ENCODE measurements around the gene BCL11B.

Gene BCL11B

DNA sequence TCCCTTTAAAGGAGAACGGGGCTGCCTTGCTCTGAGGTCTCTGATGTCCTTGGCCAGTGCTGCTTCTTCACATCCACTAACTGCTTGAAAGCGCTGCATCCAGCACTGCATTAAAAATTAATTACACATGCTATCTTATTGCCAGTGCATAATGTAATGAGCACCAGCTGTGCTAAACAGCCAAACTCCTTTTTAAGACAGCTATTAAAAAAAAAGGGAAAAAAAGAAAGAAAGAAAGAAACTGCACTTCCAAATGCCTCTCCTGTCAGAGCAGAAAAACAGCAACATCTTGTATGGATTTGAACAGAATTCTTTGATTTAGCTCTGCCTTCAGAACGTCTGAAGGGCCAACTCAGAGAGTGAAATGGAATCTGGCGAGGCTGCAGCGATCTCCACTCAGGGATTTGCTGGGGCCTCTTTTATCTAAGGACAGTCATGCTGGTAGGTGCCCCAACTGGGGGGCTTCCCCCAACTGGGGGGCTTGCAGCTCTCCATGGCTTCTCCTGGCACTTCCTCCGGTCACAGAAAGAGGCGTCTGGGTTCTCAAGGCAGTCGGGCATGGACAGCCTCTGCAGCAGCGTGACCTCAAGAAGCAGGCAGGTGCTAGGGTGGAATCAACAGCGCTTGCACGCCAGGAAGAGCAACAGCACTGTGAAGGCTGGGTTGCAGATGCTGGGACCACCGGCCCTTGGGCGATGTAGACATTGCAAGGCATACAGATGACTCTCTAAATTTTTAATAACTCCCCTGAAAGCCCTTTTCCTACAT is 46.4 kb downstream of the BCL11B start:
- DNase-seq (ENCODE audit: low read depth in 2 of 2): no peak

- DNase-seq (ENCODE audit: low read depth in 2 of 2): no peak
Measured at GRCh38 chr14:99224948-99225347, 47.0 kb downstream of the BCL11B start.

DNA sequence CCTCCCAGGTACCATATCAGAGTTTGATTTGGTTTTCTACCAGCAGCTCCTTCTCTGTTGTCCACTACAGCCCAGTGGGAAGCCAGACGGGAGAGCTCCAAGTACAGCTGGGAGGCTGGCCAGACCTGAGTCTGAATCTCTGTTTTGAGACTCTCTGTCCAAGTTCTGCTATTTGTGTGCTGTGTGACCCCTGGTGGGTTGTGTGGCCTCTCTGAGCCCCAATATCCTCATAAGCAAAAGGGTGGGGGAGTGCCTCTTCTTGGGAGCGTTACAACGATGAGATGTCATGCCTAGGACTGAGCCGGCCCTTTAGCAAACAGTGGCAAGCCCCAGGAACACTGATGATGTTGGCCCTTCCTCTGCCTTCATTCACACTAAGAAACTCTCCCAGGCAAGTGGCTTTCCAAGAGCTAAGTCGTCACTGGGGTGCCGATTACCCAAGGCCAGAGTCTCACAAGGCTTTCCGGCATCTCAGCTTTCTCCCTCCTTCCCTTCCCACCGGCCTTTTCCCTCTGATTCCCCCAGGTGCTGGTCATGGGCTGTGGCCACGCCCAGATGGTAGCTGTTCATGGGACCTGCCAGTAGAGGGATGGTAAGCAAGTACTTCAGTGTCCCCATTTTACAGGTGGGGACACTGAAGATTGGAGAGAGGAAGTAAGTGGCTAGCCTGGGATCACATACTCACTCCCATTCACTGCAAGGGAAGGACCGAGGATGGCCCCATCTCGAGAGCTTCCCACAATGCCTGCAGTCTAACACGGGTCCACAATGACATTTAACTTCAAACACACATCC is 47.7 kb downstream of the BCL11B start:
- no peak for DNase-seq (ENCODE audit: low read depth in 2 of 2)

DNA sequence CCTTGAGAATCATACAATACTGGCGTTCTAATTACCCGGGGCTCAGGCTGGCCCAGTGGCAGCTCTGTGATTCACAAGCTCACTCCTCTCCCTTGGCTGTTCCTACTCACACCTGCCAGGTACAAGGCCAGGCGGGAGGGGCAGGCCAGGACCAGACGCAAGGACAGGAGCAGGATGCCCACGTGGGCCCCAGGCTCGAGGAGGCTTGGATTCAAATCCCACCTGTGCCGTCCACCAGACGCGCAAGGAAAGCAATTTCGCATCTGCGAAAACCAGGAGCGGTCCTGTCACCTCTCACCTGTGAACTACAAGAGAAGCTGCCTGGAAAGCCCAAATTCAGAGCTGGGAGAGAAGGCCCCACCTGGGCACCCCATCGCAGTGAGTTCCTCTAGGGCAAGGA is 50.6 kb downstream of the BCL11B start:
- no peak for DNase-seq (ENCODE audit: low read depth in 2 of 2)

DNA sequence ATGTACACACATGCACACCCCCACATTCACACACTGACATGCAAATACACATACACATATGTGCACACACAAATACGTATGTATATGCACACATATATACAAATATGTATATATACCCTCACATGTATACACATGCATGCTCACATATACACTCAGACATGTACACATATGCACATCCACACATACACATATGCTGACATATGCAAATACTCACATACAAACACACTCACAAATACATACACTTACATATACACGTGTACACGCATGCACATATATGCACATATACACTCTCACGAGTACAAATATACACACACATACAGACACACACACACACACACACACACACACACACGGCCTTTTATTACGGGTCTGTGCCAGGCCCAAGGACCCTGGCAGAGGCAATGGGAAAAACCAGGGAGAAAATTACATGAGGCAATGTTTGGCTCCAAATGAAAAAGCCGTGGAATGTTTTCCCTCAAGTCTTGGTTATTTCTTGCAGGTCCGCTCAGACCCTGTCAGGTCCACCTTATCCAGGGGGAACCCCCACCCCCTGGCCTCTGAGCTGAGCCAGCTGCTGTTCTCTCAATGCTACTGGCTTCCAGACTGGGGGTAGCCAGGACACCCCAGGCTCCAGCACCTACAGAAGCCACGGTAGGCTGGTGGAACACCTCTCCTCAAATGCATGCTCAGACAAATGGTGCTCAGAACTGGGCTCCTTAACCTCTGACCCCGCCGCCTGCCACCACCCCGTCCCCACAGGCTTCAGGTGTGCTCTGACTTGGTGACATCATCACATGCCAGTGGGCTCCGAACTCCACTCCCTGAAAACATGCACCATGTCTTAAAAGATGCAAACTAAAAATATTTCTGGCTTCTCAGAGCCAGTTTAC is 54.7 kb downstream of the BCL11B start:
- DNase-seq (ENCODE audit: low read depth in 2 of 2): no peak

DNA sequence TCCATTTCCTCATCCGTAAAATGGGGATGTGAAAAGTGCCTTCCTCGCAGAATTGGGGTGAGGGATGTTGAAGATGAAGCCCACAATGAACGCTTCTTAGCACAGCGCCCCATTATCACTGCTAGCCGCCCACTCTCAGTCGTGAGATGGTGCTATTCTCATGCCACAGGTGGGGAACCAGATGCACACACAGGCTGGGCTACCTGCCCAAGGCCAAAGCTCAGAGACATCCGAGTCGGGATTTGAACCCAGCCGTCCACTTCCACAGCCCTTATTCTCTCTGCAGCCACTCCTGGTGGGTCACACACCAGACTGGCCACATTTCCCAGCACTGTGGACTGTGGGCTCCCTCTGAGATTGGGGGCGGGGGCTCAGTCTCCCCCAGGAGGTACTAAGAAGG is 55.8 kb downstream of the BCL11B start:
- DNase-seq (ENCODE audit: low read depth in 2 of 2): no peak

DNA sequence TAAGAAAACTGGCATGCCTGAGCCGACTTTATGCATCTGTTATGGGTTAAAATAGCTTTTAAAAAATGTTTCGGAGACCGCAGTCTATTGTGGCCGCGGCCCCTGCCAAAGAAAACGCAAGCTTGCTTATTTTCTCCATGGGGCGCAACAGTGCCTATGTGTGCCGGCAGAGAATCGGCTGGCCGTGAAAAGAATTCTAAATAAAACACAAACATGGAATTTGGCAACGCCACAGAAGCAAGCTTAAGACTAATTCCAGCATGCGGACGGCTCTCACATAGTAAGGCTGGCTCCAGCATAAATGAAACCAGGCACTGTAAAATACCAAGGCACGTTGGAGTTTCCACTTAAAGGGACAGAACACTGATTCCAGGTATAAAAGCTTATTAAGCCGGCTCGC is 56.7 kb downstream of the BCL11B start:
- no peak for DNase-seq (ENCODE audit: low read depth in 2 of 2)

DNA sequence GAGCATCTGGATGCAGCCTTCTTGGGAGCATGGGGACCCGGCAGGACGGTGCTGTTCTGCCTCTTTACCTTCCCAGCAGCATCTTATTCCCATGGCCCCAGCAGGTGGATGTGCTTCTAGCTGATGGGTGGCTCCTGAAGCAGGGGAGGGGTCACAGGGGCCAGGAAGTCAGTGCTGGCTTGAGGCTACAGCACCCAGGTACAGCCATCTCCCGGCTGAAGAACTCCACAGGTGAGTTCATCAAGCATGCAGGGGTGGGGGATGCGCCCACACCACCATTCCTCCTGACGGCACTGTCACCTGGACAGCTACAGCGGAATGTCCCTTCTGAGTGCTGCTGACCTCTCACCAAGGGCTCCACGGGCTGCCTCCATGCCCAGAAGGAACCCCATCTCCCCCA is 57.3 kb downstream of the BCL11B start:
- DNase-seq (ENCODE audit: low read depth in 2 of 2): no peak

GRCh38 chr14:99213527-99213971 is 58.4 kb downstream of the BCL11B start:
- DNase-seq (ENCODE audit: low read depth in 2 of 2): no peak

- DNase-seq (ENCODE audit: low read depth in 2 of 2): no peak
Measured at GRCh38 chr14:99213101-99213500, 58.9 kb downstream of the BCL11B start.

DNA sequence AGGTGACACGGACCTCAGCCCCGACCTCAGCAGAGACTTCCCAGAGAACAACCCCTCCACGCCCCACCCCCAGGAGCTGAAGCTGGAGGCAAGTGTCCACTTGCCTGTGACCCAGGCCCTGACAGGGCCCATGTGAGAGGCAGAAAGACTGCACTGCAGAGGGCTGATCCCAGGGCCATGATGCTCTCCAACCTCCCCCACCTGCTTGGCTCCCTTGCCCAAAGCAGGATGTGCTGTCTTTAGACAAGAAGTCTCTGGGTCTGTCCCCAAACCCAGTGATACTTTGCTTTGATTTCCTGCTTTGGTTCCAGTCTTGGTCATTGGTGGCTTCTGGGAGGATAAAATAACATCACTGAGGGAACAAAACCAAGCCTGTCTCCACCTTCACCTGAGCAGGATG is 59.4 kb downstream of the BCL11B start:
- DNase-seq (ENCODE audit: low read depth in 2 of 2): no peak

DNA sequence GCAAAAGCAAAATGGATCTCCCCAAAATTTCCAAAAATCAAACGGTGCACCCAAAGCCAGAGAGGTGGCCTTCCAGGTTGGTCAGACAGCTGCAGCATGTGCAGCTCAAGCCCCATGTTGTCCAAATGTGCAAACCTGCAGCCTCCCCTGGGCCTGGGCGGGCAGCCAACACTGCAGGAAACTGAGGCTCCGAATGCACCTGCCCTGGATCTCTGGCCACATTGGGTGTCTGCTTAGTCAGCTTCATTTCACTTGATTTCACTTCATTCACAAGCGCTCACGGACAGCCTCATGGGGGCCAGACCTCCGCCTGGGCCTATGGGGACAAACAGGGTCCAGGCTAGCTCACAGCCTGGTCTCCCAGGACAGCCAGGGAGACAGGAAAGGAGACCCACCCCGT is 59.8 kb downstream of the BCL11B start:
- DNase-seq (ENCODE audit: low read depth in 2 of 2): no peak

DNA sequence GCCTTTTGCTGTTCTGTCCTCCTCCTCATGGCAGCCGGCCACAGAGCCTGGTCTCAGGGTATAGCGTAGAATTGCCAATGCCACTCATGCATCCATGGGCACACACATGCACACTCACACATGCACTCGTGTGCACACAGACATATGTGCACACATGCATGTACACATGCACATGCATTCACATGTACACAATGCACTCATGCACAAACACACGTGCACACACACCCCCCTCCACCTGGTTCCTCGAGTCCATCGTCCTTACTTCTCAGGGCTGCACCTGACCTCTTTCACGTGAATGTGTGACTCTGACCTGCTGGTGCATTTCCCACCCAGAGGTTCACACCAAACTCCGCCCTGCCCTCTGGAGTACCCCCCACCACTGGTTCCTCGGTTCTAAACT is 60.6 kb downstream of the BCL11B start:
- no peak for DNase-seq (ENCODE audit: low read depth in 2 of 2)

DNA sequence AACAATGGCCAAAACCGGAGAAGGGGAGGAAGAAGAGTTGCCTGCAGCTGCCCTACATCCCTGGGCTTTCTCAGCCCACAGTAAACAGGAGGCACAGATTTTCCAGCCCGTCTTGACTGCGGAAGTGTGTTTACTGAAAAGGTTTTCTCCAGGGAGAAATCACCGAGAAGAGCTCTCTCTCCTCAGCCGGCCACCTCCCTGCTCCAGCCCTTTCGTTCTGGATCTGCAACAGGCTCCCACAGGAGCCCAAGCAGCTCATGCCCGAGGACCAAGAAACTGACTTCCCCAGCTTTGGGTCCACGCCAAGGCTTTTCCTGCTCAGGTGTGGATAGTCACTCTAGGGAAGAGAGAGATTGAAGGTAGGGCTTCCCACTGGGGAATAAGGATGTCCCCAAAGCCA is 61.7 kb downstream of the BCL11B start:
- no peak for DNase-seq (ENCODE audit: low read depth in 2 of 2)

DNA sequence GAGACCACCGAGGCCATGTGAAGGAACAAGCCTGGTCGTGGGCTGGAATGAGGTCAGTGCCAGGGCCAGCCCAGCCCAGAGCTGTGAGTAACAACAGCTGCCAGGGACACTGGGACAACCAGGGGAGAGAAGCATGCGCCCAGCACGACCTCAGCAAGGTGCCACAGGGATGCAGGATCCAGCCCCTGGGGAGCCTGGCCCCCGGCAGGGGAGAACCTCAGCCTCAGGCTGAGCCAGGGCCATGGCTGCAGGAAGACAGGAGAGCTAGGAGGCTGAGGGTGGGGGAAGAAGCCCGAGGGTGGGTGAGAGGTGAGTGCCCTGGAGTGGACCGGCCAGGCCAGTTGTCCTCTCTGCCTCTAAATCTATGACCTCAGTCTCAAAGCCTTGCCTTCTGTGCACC is 62.6 kb downstream of the BCL11B start:
- no peak for DNase-seq (ENCODE audit: low read depth in 2 of 2)

DNA sequence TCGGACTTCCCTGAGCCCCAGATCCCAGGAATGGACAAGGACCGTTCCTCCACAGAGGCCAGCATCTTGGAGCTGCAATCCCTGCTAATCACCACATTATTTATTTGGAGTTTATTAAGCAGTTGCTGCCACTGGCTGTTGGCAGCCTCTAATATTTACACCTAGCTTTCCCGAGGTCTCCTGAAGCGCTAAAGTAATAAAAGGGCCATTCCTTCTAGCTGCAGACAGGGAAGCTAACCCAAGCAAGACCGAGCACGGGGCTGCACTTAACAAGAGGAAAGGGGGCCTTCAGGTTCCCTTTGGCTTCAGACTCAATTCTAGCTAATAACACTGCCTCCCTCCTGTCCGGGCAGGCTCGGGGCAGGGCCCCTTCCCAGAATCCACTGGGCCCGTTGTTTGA is 63.7 kb downstream of the BCL11B start:
- no peak for DNase-seq (ENCODE audit: low read depth in 2 of 2)

DNA sequence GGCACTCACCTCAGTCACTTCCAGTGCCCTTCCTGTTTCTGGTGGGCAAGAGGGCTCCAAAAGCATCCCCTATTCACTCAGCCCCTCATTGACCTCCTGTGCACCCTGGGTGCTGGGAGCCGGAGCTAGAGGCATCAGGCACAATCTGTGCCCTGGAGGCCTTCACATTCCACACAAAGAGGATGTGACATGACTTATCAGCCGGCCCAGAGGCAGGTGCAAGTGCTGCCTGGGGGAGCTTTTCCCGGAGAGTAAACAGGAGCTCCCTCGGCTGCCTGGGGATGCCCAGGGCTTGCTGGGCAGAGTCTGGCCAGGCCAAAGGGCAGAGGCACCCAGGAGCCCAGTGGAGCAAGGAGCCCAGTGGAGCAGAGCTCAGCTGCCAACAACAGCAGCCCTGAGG is 64.5 kb downstream of the BCL11B start:
- no peak for DNase-seq (ENCODE audit: low read depth in 2 of 2)

DNA sequence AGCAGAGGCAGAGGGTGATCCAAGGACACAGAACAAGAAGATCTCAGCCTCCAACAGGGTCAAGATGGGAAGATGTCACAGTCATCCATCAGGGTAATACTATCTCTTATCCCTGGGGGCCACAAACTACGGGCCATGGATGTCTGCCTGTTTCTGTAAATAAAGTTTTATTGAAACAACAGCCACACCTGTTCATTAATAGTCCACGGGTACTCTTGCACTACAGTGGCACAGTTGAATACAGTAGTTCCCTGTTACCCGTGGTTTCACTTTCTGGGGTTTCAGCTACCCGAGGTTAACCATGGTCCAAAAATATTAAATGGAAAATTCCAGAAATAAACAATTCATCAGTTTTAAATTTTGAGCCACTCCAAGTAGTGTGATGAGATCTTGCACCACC is 65.9 kb downstream of the BCL11B start:
- no peak for DNase-seq (ENCODE audit: low read depth in 2 of 2)

GRCh38 chr14:99205086-99205688 is 66.8 kb downstream of the BCL11B start:
- no peak for DNase-seq (ENCODE audit: low read depth in 2 of 2)

GRCh38 chr14:99203801-99204200 is 68.2 kb downstream of the BCL11B start:
- DNase-seq (ENCODE audit: low read depth in 2 of 2): no peak

- no peak for DNase-seq (ENCODE audit: low read depth in 2 of 2)
Measured at GRCh38 chr14:99203080-99203479, 68.9 kb downstream of the BCL11B start.

DNA sequence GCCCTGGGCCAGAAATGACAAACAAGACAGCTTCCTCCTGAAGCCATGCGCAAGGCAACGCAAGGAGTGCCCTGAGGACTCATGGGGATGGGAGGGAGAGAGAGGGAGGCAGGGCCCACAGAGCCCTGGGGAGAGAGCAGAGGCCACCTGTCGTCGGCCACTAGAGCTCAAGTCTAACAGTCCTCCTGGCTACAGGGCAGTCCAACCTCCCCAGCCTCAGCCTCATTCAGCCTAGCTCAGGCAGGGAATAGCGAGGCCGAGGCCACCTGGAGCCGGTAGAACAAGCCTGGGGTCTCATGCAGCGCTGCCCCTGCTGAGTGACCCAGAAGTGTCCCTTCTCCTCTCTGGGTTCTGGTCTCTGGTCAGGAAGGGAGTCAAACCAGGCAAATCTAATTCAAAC is 69.5 kb downstream of the BCL11B start:
- DNase-seq (ENCODE audit: low read depth in 2 of 2): no peak
